Fibroblast of lung (primary cell): ENCODE measurements around the gene EXOC6. TPM values are rescaled to one million over a fixed set of nuclear protein-coding genes. Genes with fewer than 3 reads are reported as not detected.
"Not testable (repeated sequence)": the region's sequence is repeated elsewhere in the genome, so short reads cannot be mapped to it uniquely, and the experiment has no call there.

ENCODE experiments used
- DNase-seq, 2 donors: peaks; one replicate each; pipeline versions ENCODE4 v3.0.0 to v3.0.0-alpha.2; 2010; ENCODE audit warnings: low read depth in 2 of 2
- H2AFZ ChIP-seq: 2 replicates; pipeline ENCODE4 v1.5.1; 2012; ENCODE audit warnings: low read length, control low read depth, inconsistent platforms
- H3K27ac ChIP-seq: 2 replicates; pipeline ENCODE4 v1.5.1; 2011; ENCODE audit warnings: low read length, control low read depth; ENCODE audit not compliant: insufficient read depth
- H3K27me3 ChIP-seq: 2 replicates; pipeline ENCODE4 v1.5.1; 2011; ENCODE audit warnings: mild to moderate bottlenecking, low read length; ENCODE audit not compliant: control insufficient read depth, insufficient read depth
- H3K36me3 ChIP-seq: 2 replicates; pipeline ENCODE4 v1.5.1; 2011; ENCODE audit warnings: low read length; ENCODE audit not compliant: control insufficient read depth, insufficient read depth
- H3K4me1 ChIP-seq: 2 replicates; pipeline ENCODE4 v1.5.1; 2011; ENCODE audit warnings: low read length; ENCODE audit not compliant: control insufficient read depth, insufficient read depth; ENCODE audit errors: extremely low read depth
- H3K4me2 ChIP-seq: 2 replicates; pipeline ENCODE4 v1.5.1; 2011; ENCODE audit warnings: low read length, control low read depth; ENCODE audit not compliant: insufficient read depth; ENCODE audit errors: extremely low read depth
- H3K4me3 ChIP-seq, 4 experiments: fragments of 200-600 bp in 1 of 4; sonication (generic) in 1 of 4; replicated peaks in 1 of 4; 2 replicates each; pipeline ENCODE4 v1.5.1; 2011 to 2016; ENCODE audit warnings: low read length in 4 of 4, low read depth in 3 of 4, mild to moderate bottlenecking in 3 of 4, control low read depth in 2 of 4, inconsistent platforms in 1 of 4, mixed read lengths in 1 of 4; ENCODE audit not compliant: insufficient read depth in 1 of 4; ENCODE audit errors: control extremely low read depth in 1 of 4
- H3K79me2 ChIP-seq: 2 replicates; pipeline ENCODE4 v1.5.1; 2012; ENCODE audit warnings: mild to moderate bottlenecking, low read length, inconsistent platforms; ENCODE audit not compliant: control insufficient read depth, insufficient read depth
- H3K9ac ChIP-seq: 2 replicates; pipeline ENCODE4 v1.5.1; 2011; ENCODE audit warnings: mild to moderate bottlenecking, low read length, control low read depth; ENCODE audit not compliant: insufficient read depth
- H3K9me3 ChIP-seq: 2 replicates; pipeline ENCODE4 v1.5.1; 2012; ENCODE audit warnings: low read depth, low read length; ENCODE audit not compliant: control insufficient read depth, insufficient read depth
- H4K20me1 ChIP-seq: 2 replicates; pipeline ENCODE4 v1.5.1; 2011; ENCODE audit warnings: low read length; ENCODE audit not compliant: control insufficient read depth, insufficient read depth; ENCODE audit errors: extremely low read depth
- CTCF ChIP-seq, 2 donors: IDR thresholded peaks in 1 of 2; conservative IDR thresholded peaks in 1 of 2; 1 replicate in 1 of 2; 2 replicates in 1 of 2; pipeline ENCODE4 v1.5.1; 2011 to 2012; ENCODE audit warnings: low read length in 2 of 2, control low read depth in 1 of 2, inconsistent platforms in 1 of 2, low read depth in 1 of 2, mild to moderate bottlenecking in 1 of 2
- EZH2 ChIP-seq: IDR thresholded peaks from 2 replicates; pipeline ENCODE4 v1.5.1; 2012; ENCODE audit warnings: low read length, control low read depth, mild to moderate bottlenecking; ENCODE audit errors: missing control alignments
- polyA plus RNA-seq, 2 donors: library from polyadenylated mRNA; depleted of rRNA in 1 of 2; stranded (reverse) in 1 of 2; unstranded in 1 of 2; fragments of >200 nt; gene quantifications; 2 replicates each; pipeline ENCODE4 v1.2.1, GENCODE V29; 2011 to 2012; ENCODE audit warnings: missing spikeins in 1 of 2
- total RNA-seq: library from RNA; depleted of rRNA; stranded (reverse); fragments of >200 nt; gene quantifications from 2 replicates; pipeline ENCODE4 v1.2.1, GENCODE V29; 2014

EXOC6 gene
- total and polyA plus RNA-seq, 2 donors (not counting 1 experiment from before 2014, with no cell fraction given) = 6.2 to 9.2 TPM

GRCh38 chr10:92907280-92907679 is 59.0 kb downstream of the EXOC6 start:
- H3K9ac ChIP-seq = no peak overlapping the region
- no peak overlapping the region for H3K4me3 ChIP-seq
- no peak for DNase-seq
- H3K27ac ChIP-seq = no peak overlapping the region
- H3K79me2 ChIP-seq = no peaks in the 10 kb centered on the region
- no peaks in the 10 kb centered on the region for H3K9me3 ChIP-seq
- TF ChIP-seq EZH2 = no peak
- no peak for TF ChIP-seq CTCF (conservative IDR thresholded peaks at IDR 0.05 in 1 of 2, IDR thresholded peaks at IDR 0.05 in 1 of 2; ENCODE audit: low read depth in 1 of 2, low read length in 2 of 2)
- no peak overlapping the region for H3K4me2 ChIP-seq
- no peaks in the 10 kb centered on the region for H3K36me3 ChIP-seq
- H3K27me3 ChIP-seq = no peaks in the 10 kb centered on the region
- H2AFZ ChIP-seq = no peak overlapping the region
- H4K20me1 ChIP-seq = no peaks in the 10 kb centered on the region
- H3K4me1 ChIP-seq = no peaks in the 10 kb centered on the region

- H3K4me2 ChIP-seq, DNase-seq, H3K27ac ChIP-seq, H3K9ac ChIP-seq, H3K36me3 ChIP-seq, H3K9me3 ChIP-seq, H3K27me3 ChIP-seq, H3K4me3 ChIP-seq, H3K4me1 ChIP-seq, H2AFZ ChIP-seq, H3K79me2 ChIP-seq, H4K20me1 ChIP-seq: not testable (repeated sequence)
Observed at GRCh38 chr10:92912631-92913030, 64.3 kb downstream of the EXOC6 start.

- Histone ChIP-seq H3K27me3 (no peaks in the 10 kb centered on the region), H3K9ac (no peak overlapping the region), H3K27ac (no peak overlapping the region), H3K4me3 (no peak overlapping the region), H4K20me1 (no peaks in the 10 kb centered on the region), H3K4me2 (no peak overlapping the region), H3K79me2 (no peaks in the 10 kb centered on the region), H3K9me3 (no peaks in the 10 kb centered on the region), H2AFZ (no peak overlapping the region), H3K36me3 (no peaks in the 10 kb centered on the region), H3K4me1 (no peaks in the 10 kb centered on the region)
- DNase-seq = no peak
- no peak for TF ChIP-seq EZH2
- no peak for TF ChIP-seq CTCF (conservative IDR thresholded peaks at IDR 0.05 in 1 of 2, IDR thresholded peaks at IDR 0.05 in 1 of 2; ENCODE audit: low read depth in 1 of 2, low read length in 2 of 2)
Observed at GRCh38 chr10:92913973-92914372, 65.7 kb downstream of the EXOC6 start.
